ENCODE results near the gene MS4A10. TPM values are rescaled to one million over a fixed set of nuclear protein-coding genes. Genes with fewer than 3 reads are reported as not detected.

The MS4A10 gene
- total RNA-seq, 1 donor from 2014 or later: not detected

GRCh38 chr11:60849641-60850520, 64.7 kb downstream of the MS4A10 start:
- no peak for DNase-seq (ENCODE audit: low spot score)

Other genes starting within 250 kb of the MS4A10 start
- 61.4 TPM for gene MS4A8, start 85.7 kb upstream of the MS4A10 start, total RNA-seq
- not detected for gene MS4A18, start 60.6 kb upstream of the MS4A10 start, total RNA-seq
- not detected for gene MS4A15, start 28.5 kb upstream of the MS4A10 start, total RNA-seq
- gene CCDC86, start 56.8 kb downstream of the MS4A10 start, total RNA-seq: 13.0 TPM
- 0.83 TPM for gene PTGDR2, start 70.6 kb downstream of the MS4A10 start, total RNA-seq
- 0.17 TPM for gene ZP1, start 82.2 kb downstream of the MS4A10 start, total RNA-seq
- 70.6 TPM for gene PRPF19, start 121.3 kb downstream of the MS4A10 start, total RNA-seq
- 103 TPM for gene TMEM109, start 128.8 kb downstream of the MS4A10 start, total RNA-seq
- gene TMEM132A, start 139.1 kb downstream of the MS4A10 start, total RNA-seq: 18.5 TPM
- 23.2 TPM for gene SLC15A3, start 166.8 kb downstream of the MS4A10 start, total RNA-seq
- gene CD6, start 186.3 kb downstream of the MS4A10 start, total RNA-seq: 5.3 TPM